ENCODE data around the gene MAD1L1. TPM values are rescaled to one million over a fixed set of nuclear protein-coding genes. Genes with fewer than 3 reads are reported as not detected.

Gene MAD1L1
- total and polyA plus RNA-seq, 2 donors = 23.1 to 27.4 TPM

DNA sequence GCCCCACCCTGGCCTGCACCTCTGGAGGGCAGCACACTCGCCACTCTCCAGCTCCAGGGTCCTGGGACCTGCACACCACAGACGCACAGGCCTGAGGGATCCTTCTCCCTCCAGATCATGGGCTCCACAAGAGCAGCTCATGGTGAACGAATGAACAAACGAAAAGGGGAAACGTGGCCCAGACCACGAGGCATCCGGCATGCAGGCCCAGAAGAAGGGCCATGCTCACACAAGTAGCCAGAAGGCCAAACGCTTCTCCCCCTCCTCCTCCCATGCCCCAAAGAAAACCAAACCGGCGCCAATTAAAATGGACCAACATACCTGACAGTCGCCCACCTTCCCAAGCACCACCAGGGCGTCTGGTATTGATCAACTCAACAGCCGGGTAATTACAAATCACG lies 30.4 kb downstream of the MAD1L1 start:
- no peak for DNase-seq (ENCODE audit: extremely low spot score)
- no peak overlapping the region for H3K4me3 ChIP-seq (ENCODE audit: low read depth, low read length)
- WGBS = 90% methylated on average over 14 of the region's 14 CpGs
- H3K4me1 ChIP-seq (ENCODE audit: insufficient read depth) = no peaks in the 10 kb centered on the region
- peaks cover 3% of the 10 kb centered on the region for H3K36me3 ChIP-seq (ENCODE audit: insufficient read depth)
- H3K27ac ChIP-seq (ENCODE audit: low read depth) = no peak overlapping the region

DNA sequence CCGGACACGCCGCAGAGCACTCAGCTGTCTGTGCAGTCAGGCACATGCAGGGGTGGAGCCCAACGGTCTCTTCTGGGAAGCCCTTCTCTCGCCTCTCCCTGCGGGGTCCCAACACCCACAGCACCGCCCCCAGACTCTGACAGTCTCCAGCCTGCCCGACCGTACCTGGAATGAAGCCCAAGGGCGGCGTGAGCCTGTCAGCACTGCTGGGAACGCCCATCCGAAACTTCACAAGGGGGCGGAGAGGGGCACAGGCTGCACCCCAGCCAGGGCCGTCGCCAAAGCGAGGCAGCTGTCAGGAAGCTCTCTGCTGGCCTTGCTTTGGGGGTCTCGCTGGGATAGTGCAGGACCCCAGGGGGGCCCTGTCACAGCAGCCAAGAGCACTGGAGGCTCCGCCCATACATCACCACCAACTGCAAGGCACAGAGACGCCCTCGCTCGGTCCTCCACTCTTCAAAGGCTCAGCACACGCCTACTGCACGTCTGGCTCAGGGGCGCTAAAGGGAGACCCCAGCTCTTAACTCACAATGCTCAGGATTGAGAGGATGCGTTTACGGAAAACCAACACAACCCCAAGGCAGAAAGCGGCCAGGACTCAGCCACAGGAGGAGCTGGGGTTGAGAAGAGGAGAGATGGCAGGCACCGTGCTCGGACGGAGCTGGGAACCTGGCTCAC lies 30.9 kb downstream of the MAD1L1 start:
- H3K36me3 ChIP-seq (ENCODE audit: insufficient read depth) = peaks cover 3% of the 10 kb centered on the region
- H3K27ac ChIP-seq (ENCODE audit: low read depth) = no peak overlapping the region
- no peak for DNase-seq (ENCODE audit: extremely low spot score)
- H3K4me1 ChIP-seq (ENCODE audit: insufficient read depth) = no peaks in the 10 kb centered on the region
- no peak overlapping the region for H3K4me3 ChIP-seq (ENCODE audit: low read depth, low read length)
- WGBS = 62% methylated on average over 31 of the region's 31 CpGs

DNA sequence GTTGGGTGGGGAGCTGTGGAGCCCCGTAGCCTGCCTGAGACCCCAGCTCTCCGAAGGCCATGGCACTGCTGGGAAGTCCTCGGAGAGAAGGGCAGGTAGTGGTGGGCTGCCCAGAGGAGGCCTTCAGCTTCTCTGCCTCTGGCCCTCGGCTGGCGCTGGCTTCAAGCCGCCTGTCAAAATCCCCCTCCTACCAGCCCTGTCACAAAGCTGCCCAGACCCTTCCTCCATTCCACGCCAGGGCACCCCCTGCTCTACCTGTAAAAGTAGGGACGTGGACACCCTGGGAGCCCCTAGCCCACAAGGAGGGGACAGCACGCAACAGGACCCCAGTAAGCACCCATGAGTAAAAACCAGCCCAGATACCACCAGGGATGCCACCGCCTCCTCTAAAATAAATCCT lies 31.6 kb downstream of the MAD1L1 start:
- no peaks in the 10 kb centered on the region for H3K4me1 ChIP-seq (ENCODE audit: insufficient read depth)
- 97% methylated on average over 10 of the region's 10 CpGs for WGBS
- H3K4me3 ChIP-seq (ENCODE audit: low read depth, low read length) = no peak overlapping the region
- no peak for DNase-seq (ENCODE audit: extremely low spot score)
- H3K27ac ChIP-seq (ENCODE audit: low read depth) = no peak overlapping the region
- peaks cover 3% of the 10 kb centered on the region for H3K36me3 ChIP-seq (ENCODE audit: insufficient read depth)

DNA sequence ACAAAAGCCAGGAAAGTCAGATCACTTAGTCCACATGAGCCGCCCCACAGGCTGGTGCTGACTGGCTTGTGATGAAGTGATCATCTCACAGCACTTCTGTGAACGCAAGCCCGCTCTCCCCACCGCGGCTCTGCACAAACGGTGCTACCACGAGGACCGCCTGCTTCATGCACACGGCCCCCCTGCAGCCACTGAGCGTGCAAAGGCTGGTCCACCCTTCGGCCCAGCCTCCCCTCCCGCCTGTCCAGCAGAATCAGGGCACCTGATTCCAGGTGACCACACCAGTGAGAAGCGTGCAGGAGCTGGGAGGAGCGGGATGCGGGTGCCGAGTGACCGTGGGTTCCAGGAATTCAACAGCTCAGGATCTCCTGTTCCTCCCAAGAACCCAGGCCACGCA lies 32.2 kb downstream of the MAD1L1 start:
- Histone ChIP-seq H3K4me3 (ENCODE audit: low read depth, low read length) (no peak overlapping the region), H3K36me3 (ENCODE audit: insufficient read depth) (peaks cover 3% of the 10 kb centered on the region), H3K27ac (ENCODE audit: low read depth) (no peak overlapping the region), H3K4me1 (ENCODE audit: insufficient read depth) (no peaks in the 10 kb centered on the region)
- whole genome bisulfite sequencing = 95% methylated on average over 18 of the region's 18 CpGs
- DNase-seq (ENCODE audit: extremely low spot score) = no peak

DNA sequence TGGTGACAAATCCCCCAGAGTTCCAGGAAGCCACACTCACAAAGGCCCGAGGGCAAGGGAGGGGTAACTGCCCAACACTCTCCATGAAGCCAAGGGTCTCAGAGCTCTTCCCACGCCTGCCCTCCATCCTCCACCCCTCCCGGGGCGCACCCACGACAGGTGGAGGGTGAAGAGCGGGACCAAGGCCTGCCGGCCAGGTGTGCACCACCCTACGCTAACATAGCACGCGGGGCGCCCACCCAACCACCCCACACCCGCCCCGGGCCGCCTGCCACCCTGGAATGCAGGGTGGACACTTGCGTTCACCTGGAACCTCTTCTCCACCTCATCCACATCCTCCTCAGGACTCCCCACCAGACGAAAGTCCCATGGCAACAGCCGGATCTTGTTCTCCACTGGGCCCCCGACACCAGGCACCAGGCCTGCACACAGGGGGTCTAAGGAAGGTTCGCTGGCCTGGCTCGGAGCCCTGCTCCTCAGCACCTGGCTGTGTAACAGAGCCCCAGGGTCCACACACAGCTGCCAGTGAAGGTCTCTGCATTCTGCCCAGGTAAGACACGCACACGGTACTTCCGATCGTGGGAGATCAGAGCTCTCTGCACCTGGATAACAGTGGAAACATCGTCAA lies 32.7 kb downstream of the MAD1L1 start:
- Histone ChIP-seq H3K27ac (ENCODE audit: low read depth) (no peak overlapping the region), H3K4me1 (ENCODE audit: insufficient read depth) (no peaks in the 10 kb centered on the region), H3K4me3 (ENCODE audit: low read depth, low read length) (no peak overlapping the region), H3K36me3 (ENCODE audit: insufficient read depth) (peaks cover 3% of the 10 kb centered on the region)
- DNase-seq (ENCODE audit: extremely low spot score) = no peak
- whole genome bisulfite sequencing = 92% methylated on average over 25 of the region's 25 CpGs

DNA sequence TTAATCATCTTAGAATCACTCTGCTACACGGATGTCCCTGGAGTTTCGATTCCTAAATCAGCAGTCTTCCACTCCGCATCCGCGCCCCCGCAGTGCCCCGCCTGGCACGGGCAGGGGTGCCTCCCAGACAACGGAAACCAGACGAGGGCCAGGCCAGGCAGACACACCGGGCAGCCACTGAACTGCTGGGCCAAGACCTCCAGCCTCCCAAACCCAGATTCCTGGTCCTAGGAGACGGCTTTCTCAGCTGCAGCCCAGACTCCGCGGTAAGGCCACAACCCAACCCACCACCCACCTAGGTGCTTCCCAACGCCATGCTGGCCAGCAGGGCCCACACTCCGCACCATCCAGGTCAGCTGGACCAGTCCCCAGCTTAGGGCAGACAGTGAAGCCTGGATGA lies 33.2 kb downstream of the MAD1L1 start:
- H3K4me3 ChIP-seq (ENCODE audit: low read depth, low read length) = no peak overlapping the region
- no peak for DNase-seq (ENCODE audit: extremely low spot score)
- no peak overlapping the region for H3K27ac ChIP-seq (ENCODE audit: low read depth)
- H3K4me1 ChIP-seq (ENCODE audit: insufficient read depth) = no peaks in the 10 kb centered on the region
- peaks cover 3% of the 10 kb centered on the region for H3K36me3 ChIP-seq (ENCODE audit: insufficient read depth)
- 96% methylated on average over 16 of the region's 16 CpGs for WGBS

DNA sequence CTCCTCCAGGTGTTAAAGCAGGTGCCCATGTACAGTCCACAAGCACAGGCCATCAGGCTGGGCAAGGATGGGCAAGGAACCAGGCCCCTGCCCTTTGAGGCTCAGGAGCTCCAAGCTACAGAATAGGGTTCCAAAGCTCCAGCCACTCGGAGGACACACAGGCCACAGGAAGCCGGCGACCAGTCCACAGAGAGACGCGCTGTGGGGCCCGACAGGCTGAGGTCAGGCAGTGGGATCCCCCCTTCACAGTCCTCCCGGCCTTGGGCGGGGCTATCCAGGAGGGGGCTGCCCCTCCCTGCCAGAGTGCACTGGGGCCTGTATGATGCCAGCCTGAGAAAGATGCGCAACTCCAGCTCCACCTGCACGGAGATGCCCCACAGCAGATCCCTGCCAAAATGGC lies 34.0 kb downstream of the MAD1L1 start:
- DNase-seq (ENCODE audit: extremely low spot score) = no peak
- H3K36me3 ChIP-seq (ENCODE audit: insufficient read depth) = peaks cover 3% of the 10 kb centered on the region
- 92% methylated on average over 10 of the region's 10 CpGs for WGBS

DNA sequence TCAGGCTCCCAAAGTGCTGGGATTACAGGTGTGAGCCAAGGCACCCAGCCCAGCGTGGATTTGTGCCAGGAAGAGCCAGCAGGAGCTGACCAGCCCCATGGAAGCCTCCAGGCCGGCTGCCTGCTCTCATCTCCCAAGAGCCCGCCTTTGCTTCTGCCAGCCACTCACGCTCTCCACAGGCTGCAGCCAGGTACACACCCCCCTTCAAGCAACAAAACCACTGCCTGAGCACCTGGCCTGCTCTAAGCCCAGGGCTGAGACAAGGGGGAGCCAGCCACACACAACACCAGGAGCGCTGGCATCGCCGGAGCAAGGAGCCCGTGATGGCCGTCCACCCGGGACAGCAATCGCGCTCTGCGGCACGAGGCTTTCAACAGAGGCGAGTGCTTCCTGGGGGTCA lies 34.5 kb downstream of the MAD1L1 start:
- no peak for DNase-seq (ENCODE audit: extremely low spot score)
- WGBS = 95% methylated on average over 15 of the region's 15 CpGs
- H3K36me3 ChIP-seq (ENCODE audit: insufficient read depth) = peaks cover 3% of the 10 kb centered on the region
- no peak overlapping the region for H3K4me3 ChIP-seq (ENCODE audit: low read depth, low read length)
- H3K4me1 ChIP-seq (ENCODE audit: insufficient read depth) = no peaks in the 10 kb centered on the region
- H3K27ac ChIP-seq (ENCODE audit: low read depth) = no peak overlapping the region

More for the DNA sequence above, 34.0 kb downstream of the MAD1L1 start:
- Histone ChIP-seq H3K4me1 (ENCODE audit: insufficient read depth) (no peaks in the 10 kb centered on the region), H3K4me3 (ENCODE audit: low read depth, low read length) (no peak overlapping the region), H3K27ac (ENCODE audit: low read depth) (no peak overlapping the region)

DNA sequence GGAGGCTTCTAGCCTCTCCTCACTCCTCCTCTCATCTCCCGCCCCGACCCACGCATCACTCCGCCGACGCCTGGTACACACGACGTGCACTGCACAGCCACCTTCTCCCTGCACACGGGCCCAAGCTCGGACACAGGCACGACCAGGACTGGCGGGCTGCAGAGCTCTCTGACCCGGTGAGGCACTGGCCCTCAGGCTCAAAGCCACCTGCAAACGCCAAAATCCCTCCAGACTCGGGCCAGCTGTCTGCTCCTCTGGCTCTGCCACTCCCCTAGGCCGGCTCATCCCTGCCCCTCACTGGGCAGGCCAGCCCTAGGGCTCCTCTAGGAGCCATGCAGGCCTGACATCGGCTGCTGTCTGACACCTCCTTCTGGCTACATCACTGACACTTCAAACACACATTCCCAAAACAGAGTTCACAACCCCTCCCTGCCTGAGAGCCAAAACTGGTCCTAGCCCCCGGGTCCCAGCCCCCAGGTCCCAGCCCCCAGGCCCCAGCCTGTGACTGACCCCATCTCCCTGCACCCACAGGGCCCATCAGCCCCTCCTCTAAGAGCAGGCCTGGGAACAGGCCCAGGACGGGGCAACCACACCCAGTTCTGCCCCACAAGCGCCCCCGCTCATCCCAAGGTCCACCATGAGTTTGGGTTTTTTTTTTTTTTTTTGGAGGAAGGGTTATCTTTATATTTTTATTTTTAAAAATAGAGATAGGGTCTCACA lies 35.1 kb downstream of the MAD1L1 start:
- H3K27ac ChIP-seq (ENCODE audit: low read depth) = no peak overlapping the region
- H3K4me1 ChIP-seq (ENCODE audit: insufficient read depth) = no peaks in the 10 kb centered on the region
- H3K36me3 ChIP-seq (ENCODE audit: insufficient read depth) = peaks cover 3% of the 10 kb centered on the region
- 89% methylated on average over 21 of the region's 21 CpGs for WGBS
- DNase-seq (ENCODE audit: extremely low spot score) = no peak
- H3K4me3 ChIP-seq (ENCODE audit: low read depth, low read length) = no peak overlapping the region

DNA sequence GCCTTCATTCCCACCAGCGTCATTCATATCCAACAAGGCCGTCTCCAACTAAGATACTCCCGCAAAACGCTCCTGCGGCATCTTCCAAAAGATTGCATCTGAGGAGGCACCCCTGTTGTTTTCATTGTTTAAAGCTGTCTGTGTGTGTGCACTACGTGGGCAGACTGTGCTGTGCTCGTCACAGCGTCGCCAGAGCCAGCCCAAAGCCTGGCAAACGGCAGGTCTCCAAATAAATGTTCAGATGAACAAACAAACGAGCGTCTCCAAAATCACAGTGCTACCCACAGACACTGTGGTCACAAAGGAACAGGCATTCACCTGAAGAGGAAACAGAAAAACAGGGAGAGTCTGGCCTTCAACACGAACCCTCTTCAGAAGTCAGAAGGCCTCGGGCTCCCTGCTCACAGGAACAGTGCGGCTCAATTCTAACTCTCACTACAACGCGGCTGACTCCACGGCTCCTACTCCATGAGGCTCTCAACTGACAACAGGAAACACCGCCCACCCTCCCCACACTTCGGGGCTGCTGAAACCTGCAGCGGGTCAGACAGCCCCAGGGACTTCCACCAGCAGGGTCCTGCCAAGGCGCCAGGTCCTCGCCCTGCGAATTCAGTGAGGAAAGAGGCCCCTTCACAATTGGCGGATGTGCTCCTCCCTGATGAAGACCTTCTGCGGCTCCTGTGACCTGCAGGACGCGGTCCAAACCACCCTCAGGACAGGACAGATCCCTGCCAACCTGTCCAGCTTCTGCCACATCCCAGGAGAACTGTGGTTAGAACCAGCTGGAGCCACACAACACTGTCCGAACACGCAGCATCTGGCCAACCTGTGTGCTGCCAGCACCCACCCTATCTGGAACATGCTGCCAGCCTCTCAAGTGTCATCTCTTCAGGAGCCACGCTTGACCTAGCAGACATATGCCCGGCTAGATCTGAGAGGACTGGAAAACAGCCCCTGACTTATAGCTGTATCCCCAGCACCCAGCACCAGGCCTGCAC lies 36.1 kb downstream of the MAD1L1 start:
- no peak overlapping the region for H3K4me3 ChIP-seq (ENCODE audit: low read depth, low read length)
- H3K27ac ChIP-seq (ENCODE audit: low read depth) = no peak overlapping the region
- DNase-seq (ENCODE audit: extremely low spot score) = no peak
- WGBS = 91% methylated on average over 32 of the region's 32 CpGs
- peaks cover 3% of the 10 kb centered on the region for H3K36me3 ChIP-seq (ENCODE audit: insufficient read depth)
- no peaks in the 10 kb centered on the region for H3K4me1 ChIP-seq (ENCODE audit: insufficient read depth)

DNA sequence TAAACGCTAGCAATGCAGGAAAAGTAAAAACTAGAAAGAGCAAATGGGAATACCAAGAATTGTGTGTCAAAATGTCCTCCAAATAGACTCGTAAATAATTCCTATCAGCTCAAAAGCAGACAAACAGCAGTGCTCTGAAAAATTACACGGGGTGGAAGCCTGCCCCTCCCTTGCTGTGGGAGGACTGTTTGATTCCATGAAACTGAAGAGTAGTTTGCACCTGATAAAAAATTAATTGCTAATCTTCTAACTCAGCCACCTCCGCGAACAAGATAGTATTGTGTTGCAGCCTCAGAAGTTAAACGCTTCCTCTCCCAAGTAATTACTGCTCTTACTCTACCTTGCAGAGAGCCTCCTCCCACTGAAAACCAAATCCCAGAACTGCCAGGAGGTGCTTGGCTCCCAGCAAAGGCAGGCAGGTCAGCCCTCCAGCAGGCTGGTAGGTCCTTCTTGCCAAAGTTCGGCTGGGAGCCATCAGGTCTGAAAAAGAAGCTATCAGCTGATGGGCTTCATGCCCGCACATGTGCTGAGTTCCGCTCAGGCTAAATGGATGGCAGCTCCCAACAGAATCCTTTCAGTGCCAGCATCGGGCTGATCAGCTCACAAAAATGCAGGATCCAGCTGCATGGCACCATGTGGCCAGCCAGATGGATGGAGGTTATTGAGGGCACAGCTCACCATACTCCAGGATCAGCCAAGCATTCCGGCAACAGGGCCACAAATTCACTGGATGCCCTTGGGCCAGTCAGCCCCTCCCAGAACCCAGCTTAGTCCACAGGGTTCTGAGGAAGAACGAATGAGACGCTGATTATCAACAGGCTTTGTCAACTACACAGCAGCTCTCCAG lies 37.1 kb downstream of the MAD1L1 start:
- no peak for DNase-seq (ENCODE audit: extremely low spot score)

DNA sequence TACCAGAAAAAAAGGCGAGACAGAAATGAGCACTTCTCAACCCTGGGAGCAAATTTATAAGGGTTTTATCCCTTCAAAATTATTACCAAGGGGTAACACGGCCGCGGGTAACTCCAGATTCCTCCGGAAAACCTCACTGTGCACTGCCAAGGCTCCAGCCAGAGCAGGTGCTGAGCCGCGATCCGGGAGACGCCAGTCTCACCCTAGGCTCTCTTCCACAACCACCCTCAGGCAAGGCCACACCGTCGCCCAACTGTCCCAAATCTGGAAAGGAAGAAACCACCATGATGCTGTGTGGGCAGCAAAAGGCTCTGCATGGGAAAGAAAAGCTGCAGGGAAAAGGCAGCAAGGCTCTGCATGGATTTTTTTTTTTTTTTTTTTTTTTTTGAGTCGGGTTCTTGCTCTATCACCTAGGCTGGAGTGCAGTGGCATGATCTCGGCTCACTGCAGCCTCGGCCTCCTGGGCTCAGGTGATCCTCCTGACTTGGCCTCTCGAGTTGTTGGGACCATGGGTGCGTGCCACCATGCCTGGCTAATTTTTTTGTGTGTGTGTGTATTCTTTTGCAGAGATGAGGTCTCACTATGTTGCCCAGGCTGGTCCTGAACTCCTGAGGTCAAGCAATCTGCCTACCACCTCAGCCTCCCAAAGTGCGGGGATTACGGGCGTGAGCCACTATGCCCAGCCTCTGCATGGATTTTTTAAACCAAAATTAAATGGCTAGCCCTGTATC lies 39.0 kb downstream of the MAD1L1 start:
- H3K4me1 ChIP-seq (ENCODE audit: insufficient read depth) = no peaks in the 10 kb centered on the region
- no peaks in the 10 kb centered on the region for H3K36me3 ChIP-seq (ENCODE audit: insufficient read depth)
- no peak overlapping the region for H3K27ac ChIP-seq (ENCODE audit: low read depth)
- no peak for DNase-seq (ENCODE audit: extremely low spot score)
- WGBS = 93% methylated on average over 19 of the region's 19 CpGs
- no peak overlapping the region for H3K4me3 ChIP-seq (ENCODE audit: low read depth, low read length)

More for the DNA sequence above, 37.1 kb downstream of the MAD1L1 start:
- H3K36me3 ChIP-seq (ENCODE audit: insufficient read depth) = peaks cover 3% of the 10 kb centered on the region
- no peaks in the 10 kb centered on the region for H3K4me1 ChIP-seq (ENCODE audit: insufficient read depth)
- 97% methylated on average over 13 of the region's 13 CpGs for WGBS
- H3K27ac ChIP-seq (ENCODE audit: low read depth) = no peak overlapping the region
- H3K4me3 ChIP-seq (ENCODE audit: low read depth, low read length) = no peak overlapping the region

Data from urinary bladder (tissue), 4 donors.